Neural progenitor cell (in vitro differentiated cells): ENCODE measurements around the gene TSC22D4. TPM values are rescaled to one million over a fixed set of nuclear protein-coding genes. Genes with fewer than 3 reads are reported as not detected.
A peak's percentile ranks its signal among the peaks of the same experiment; 100 is the strongest.

Experiments used
- DNase-seq: peaks from one replicate; pipeline ENCODE4 v3.0.0-alpha.2; 2016; ENCODE audit warnings: low spot score
- H2AFZ ChIP-seq: fragments of 200-600 bp; sonication (generic); replicated peaks from 2 replicates; pipeline ENCODE4 v1.6.1; 2016; ENCODE audit warnings: antibody characterized with exemption
- H3F3A ChIP-seq: fragments of 200-600 bp; sonication (generic); 2 replicates; pipeline ENCODE4 v1.6.1; 2016; ENCODE audit warnings: antibody characterized with exemption, low read depth
- H3K27ac ChIP-seq: fragments of 200-600 bp; sonication (generic); 2 replicates; pipeline ENCODE4 v1.5.1; 2016; ENCODE audit warnings: mild to moderate bottlenecking
- H3K27me3 ChIP-seq: fragments of 200-600 bp; sonication (generic); 2 replicates; pipeline ENCODE4 v1.6.1; 2016; ENCODE audit warnings: mild to moderate bottlenecking, moderate library complexity
- H3K36me3 ChIP-seq: fragments of 200-600 bp; sonication (generic); 2 replicates; pipeline ENCODE4 v1.5.1; 2016
- H3K4me1 ChIP-seq: fragments of 200-600 bp; sonication (generic); 2 replicates; pipeline ENCODE4 v1.6.1; 2016; ENCODE audit warnings: mixed run types
- H3K4me2 ChIP-seq: fragments of 200-600 bp; sonication (generic); 2 replicates; pipeline ENCODE4 v1.6.1; 2016
- H3K4me3 ChIP-seq: fragments of 200-600 bp; sonication (generic); 2 replicates; pipeline ENCODE4 v1.5.1; 2016
- H3K79me2 ChIP-seq: fragments of 200-600 bp; sonication (generic); 2 replicates; pipeline ENCODE4 v1.6.1; 2016; ENCODE audit warnings: low read depth
- H3K9ac ChIP-seq: fragments of 200-600 bp; sonication (generic); 2 replicates; pipeline ENCODE4 v1.6.1; 2016
- H3K9me3 ChIP-seq: fragments of 200-600 bp; sonication (generic); 2 replicates; pipeline ENCODE4 v1.5.1; 2016; ENCODE audit warnings: low read depth
- H4K20me1 ChIP-seq: fragments of 200-600 bp; sonication (generic); 2 replicates; pipeline ENCODE4 v1.6.1; 2016; ENCODE audit warnings: low read depth
- H3K27ac Mint-ChIP-seq: 3 replicates; pipeline ENCODE4 v1.8.0; 2021; ENCODE audit warnings: mixed read lengths
- H3K27me3 Mint-ChIP-seq: 2 replicates; pipeline ENCODE4 v1.8.0; 2022; ENCODE audit warnings: low read depth, mild to moderate bottlenecking, inconsistent platforms, moderate library complexity, mixed read lengths; ENCODE audit not compliant: insufficient read depth
- H3K36me3 Mint-ChIP-seq: 3 replicates; pipeline ENCODE4 v1.8.0; 2021; ENCODE audit warnings: mixed read lengths
- H3K4me1 Mint-ChIP-seq: 3 replicates; pipeline ENCODE4 v1.8.0; 2021; ENCODE audit warnings: mixed read lengths
- H3K4me3 Mint-ChIP-seq: 3 replicates; pipeline ENCODE4 v1.8.0; 2021; ENCODE audit warnings: mild to moderate bottlenecking, moderate library complexity, mixed read lengths
- H3K9me3 Mint-ChIP-seq: 3 replicates; pipeline ENCODE4 v1.8.0; 2020; ENCODE audit warnings: mixed read lengths
- EZH2 ChIP-seq: fragments of 200-600 bp; sonication (generic); IDR thresholded peaks from 2 replicates; pipeline ENCODE4 v1.6.1; 2017; ENCODE audit warnings: antibody characterized with exemption, mild to moderate bottlenecking, moderate library complexity
- EZH2phosphoT487 ChIP-seq: fragments of 200-600 bp; sonication (generic); IDR thresholded peaks from 2 replicates; pipeline ENCODE4 v1.6.1; 2017; ENCODE audit warnings: antibody characterized with exemption
- total RNA-seq: library from RNA; depleted of rRNA; stranded (reverse); fragments of >200 nt; gene quantifications from 2 replicates; pipeline ENCODE4 v1.2.3, GENCODE V29; 2015; ENCODE audit warnings: low replicate concordance
- TF ChIP-seq, protein P1 (sequence below): fragments of 200-600 bp; sonication (generic); IDR thresholded peaks from 2 replicates; pipeline ENCODE4 v1.5.1; 2017; ENCODE audit warnings: antibody characterized with exemption, mild to moderate bottlenecking

Gene TSC22D4
- total RNA-seq, 1 donor from 2014 or later, result 11.0 TPM

- no peak overlapping the region for H2AFZ ChIP-seq
- no peaks in the 10 kb centered on the region for H3K36me3 ChIP-seq
- Mint-ChIP-seq H3K27ac (no peak overlapping the region), H3K27me3 (peaks cover 4% of the 10 kb centered on the region), H3K4me3 (peak overlapping the region; percentile 76), H3K9me3 (no peaks in the 10 kb centered on the region), H3K36me3 (peaks cover 6% of the 10 kb centered on the region), H3K4me1 (peaks cover 59% of the 10 kb centered on the region)
- no peak overlapping the region for H3K9ac ChIP-seq
- no peak overlapping the region for H3K4me3 ChIP-seq
- TF ChIP-seq, protein P1, sequence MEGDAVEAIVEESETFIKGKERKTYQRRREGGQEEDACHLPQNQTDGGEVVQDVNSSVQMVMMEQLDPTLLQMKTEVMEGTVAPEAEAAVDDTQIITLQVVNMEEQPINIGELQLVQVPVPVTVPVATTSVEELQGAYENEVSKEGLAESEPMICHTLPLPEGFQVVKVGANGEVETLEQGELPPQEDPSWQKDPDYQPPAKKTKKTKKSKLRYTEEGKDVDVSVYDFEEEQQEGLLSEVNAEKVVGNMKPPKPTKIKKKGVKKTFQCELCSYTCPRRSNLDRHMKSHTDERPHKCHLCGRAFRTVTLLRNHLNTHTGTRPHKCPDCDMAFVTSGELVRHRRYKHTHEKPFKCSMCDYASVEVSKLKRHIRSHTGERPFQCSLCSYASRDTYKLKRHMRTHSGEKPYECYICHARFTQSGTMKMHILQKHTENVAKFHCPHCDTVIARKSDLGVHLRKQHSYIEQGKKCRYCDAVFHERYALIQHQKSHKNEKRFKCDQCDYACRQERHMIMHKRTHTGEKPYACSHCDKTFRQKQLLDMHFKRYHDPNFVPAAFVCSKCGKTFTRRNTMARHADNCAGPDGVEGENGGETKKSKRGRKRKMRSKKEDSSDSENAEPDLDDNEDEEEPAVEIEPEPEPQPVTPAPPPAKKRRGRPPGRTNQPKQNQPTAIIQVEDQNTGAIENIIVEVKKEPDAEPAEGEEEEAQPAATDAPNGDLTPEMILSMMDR, result no peak
- TF ChIP-seq EZH2phosphoT487 (no peak), EZH2 (no peak)
- H3K79me2 ChIP-seq, result no peaks in the 10 kb centered on the region
- peaks cover 17% of the 10 kb centered on the region for H3F3A ChIP-seq
- H3K27ac ChIP-seq, result no peak overlapping the region
- peaks cover 4% of the 10 kb centered on the region for H4K20me1 ChIP-seq
- no peaks in the 10 kb centered on the region for H3K9me3 ChIP-seq
- DNase-seq, result no peak
- H3K4me2 ChIP-seq, result peak overlapping the region; percentile 94
- H3K27me3 ChIP-seq, result peaks cover 9% of the 10 kb centered on the region
- peaks cover 32% of the 10 kb centered on the region for H3K4me1 ChIP-seq
Measured at GRCh38 chr7:100485471-100485876, 6.5 kb upstream of the TSC22D4 start.

- Histone ChIP-seq H3K36me3 (no peaks in the 10 kb centered on the region), H3K4me3 (peak overlapping the region; percentile 94), H3K9ac (no peak overlapping the region), H3K27me3 (peaks cover 9% of the 10 kb centered on the region), H3K4me2 (peak overlapping the region; percentile 94), H3K9me3 (no peaks in the 10 kb centered on the region), H3K4me1 (peaks cover 26% of the 10 kb centered on the region), H3K79me2 (no peaks in the 10 kb centered on the region), H4K20me1 (peaks cover 4% of the 10 kb centered on the region), H3F3A (peaks cover 16% of the 10 kb centered on the region), H3K27ac (no peak overlapping the region), H2AFZ (no peak overlapping the region)
- peak overlapping the region; percentile 83 for H3K4me3 Mint-ChIP-seq
- H3K9me3 Mint-ChIP-seq, result no peaks in the 10 kb centered on the region
- TF ChIP-seq, protein P1, result no peak
- no peak for TF ChIP-seq EZH2
- TF ChIP-seq EZH2phosphoT487, result no peak
- peaks cover 3% of the 10 kb centered on the region for H3K36me3 Mint-ChIP-seq
- peak overlapping the region; percentile 58 for H3K27ac Mint-ChIP-seq
- DNase-seq, result no peak
- H3K4me1 Mint-ChIP-seq, result peaks cover 52% of the 10 kb centered on the region
- peaks cover 3% of the 10 kb centered on the region for H3K27me3 Mint-ChIP-seq
Measured at GRCh38 chr7:100484673-100485045, 5.6 kb upstream of the TSC22D4 start.

GRCh38 chr7:100483722-100484672 lies 5.0 kb upstream of the TSC22D4 start, which contains the start of gene NYAP1:
Gene NYAP1 (plus strand): TSS chr7:100483927. CDS start chr7:100485312, 1,385 bp downstream.
- Histone ChIP-seq H3K4me3 (peak within 1 kb of the TSS; percentile 94), H4K20me1 (peaks cover 4% of the 10 kb centered on the region), H3K27ac (no peak within 1 kb of the TSS), H3K36me3 (no peaks in the 10 kb centered on the region), H3K79me2 (no peaks in the 10 kb centered on the region), H2AFZ (peak within 1 kb of the TSS; percentile 81), H3F3A (peaks cover 23% of the 10 kb centered on the region), H3K9me3 (no peaks in the 10 kb centered on the region), H3K27me3 (peaks cover 9% of the 10 kb centered on the region), H3K4me1 (peaks cover 20% of the 10 kb centered on the region), H3K9ac (peak within 1 kb of the TSS; percentile 62), H3K4me2 (peak within 1 kb of the TSS; percentile 94)
- Mint-ChIP-seq H3K4me1 (peaks cover 50% of the 10 kb centered on the region), H3K4me3 (peak within 1 kb of the TSS; percentile 96), H3K9me3 (no peaks in the 10 kb centered on the region), H3K36me3 (peaks cover 3% of the 10 kb centered on the region), H3K27ac (peak within 1 kb of the TSS; percentile 95), H3K27me3 (peaks cover 3% of the 10 kb centered on the region)
- DNase-seq, result peak; percentile 82
- TF ChIP-seq, protein P1, result no peak
- TF ChIP-seq EZH2 (no peak), EZH2phosphoT487 (no peak)
